Thyroid gland (tissue), 4 donors: ENCODE results near the gene CLDN25. TPM values are rescaled to one million over a fixed set of nuclear protein-coding genes. Genes with fewer than 3 reads are reported as not detected.
"Not testable (repeated sequence)": the region's sequence is repeated elsewhere in the genome, so short reads cannot be mapped to it uniquely, and the experiment has no call there.

ENCODE experiments used
- DNase-seq, 2 donors: peaks; one replicate each; pipeline ENCODE4 v3.0.0-alpha.2; 2019
- H3K27ac ChIP-seq, 3 donors: fragments of 200-600 bp; sonication (generic); 1 replicate in 2 of 3; 2 replicates in 1 of 3; pipeline ENCODE4 v1.5.1; 2016 to 2019; ENCODE audit warnings: mild to moderate bottlenecking in 1 of 3, moderate library complexity in 1 of 3
- H3K27me3 ChIP-seq: fragments of 200-600 bp; sonication (generic); one replicate; pipeline ENCODE4 v1.5.1; 2019
- H3K36me3 ChIP-seq, 2 donors: fragments of 200-600 bp; sonication (generic); one replicate each; pipeline ENCODE4 v1.5.1; 2016 to 2019
- H3K4me1 ChIP-seq, 2 donors: fragments of 200-600 bp; sonication (generic); one replicate each; pipeline ENCODE4 v1.5.1; 2017 to 2019
- H3K4me3 ChIP-seq, 3 donors: fragments of 200-600 bp; sonication (generic); replicated peaks in 1 of 3; 1 replicate in 2 of 3; 2 replicates in 1 of 3; pipeline ENCODE4 v1.5.1; 2016; ENCODE audit warnings: mild to moderate bottlenecking in 1 of 3
- H3K9me3 ChIP-seq: fragments of 200-600 bp; sonication (generic); one replicate; pipeline ENCODE4 v1.5.1; 2017
- CTCF ChIP-seq, 6 experiments: fragments of 200-600 bp in 3 of 6; fragments of 450-650 bp in 3 of 6; sonication (generic) in 3 of 6; IDR thresholded peaks; one replicate each; pipeline ENCODE4 v1.5.1; 2016 to 2019; ENCODE audit warnings: antibody characterized with exemption in 6 of 6, mild to moderate bottlenecking in 2 of 6, inconsistent platforms in 1 of 6, moderate library complexity in 1 of 6
- POLR2A ChIP-seq, 2 donors: fragments of 450-650 bp; IDR thresholded peaks; one replicate each; pipeline ENCODE4 v1.6.1; 2017; ENCODE audit warnings: antibody characterized with exemption in 2 of 2, mild to moderate bottlenecking in 2 of 2, moderate library complexity in 1 of 2
- WGBS, 2 donors: methylation state at CpG; one replicate each; pipeline ENCODE4 v1.1.5; 2017; 5-methylcytosine and 5-hydroxymethylcytosine counted together
- intact Hi-C: fragments of 100-400 bp; cut with DNase I; formaldehyde crosslinking; loops from one replicate; pipeline ENCODE4 v1.15.1; 2023
- total RNA-seq, 4 donors: library from RNA; depleted of rRNA; stranded (reverse); fragments of >200 nt; gene quantifications; one replicate each; pipeline ENCODE4 v1.2.3, GENCODE V29; 2016

Gene CLDN25
- total RNA-seq, 4 donors from 2014 or later = not detected

- Histone ChIP-seq H3K27ac (no peak overlapping the region), H3K36me3 (peaks cover 15 to 28% of the 10 kb centered on the region in 2 donors), H3K4me3 (no peak overlapping the region), H3K9me3 (no peaks in the 10 kb centered on the region), H3K4me1 (no peaks in the 10 kb centered on the region), H3K27me3 (no peaks in the 10 kb centered on the region)
- TF ChIP-seq POLR2A (IDR thresholded peaks at IDR 0.05) (no peak), CTCF (IDR thresholded peaks at IDR 0.05) (no peak)
- WGBS, 2 donors = 94 to 97% methylated on average over 3 of the region's 3 CpGs
- no peak for DNase-seq
- intact Hi-C loops = no loop called here
Observed at GRCh38 chr11:113760241-113760640, 19.4 kb upstream of the CLDN25 start.

- H3K9me3 ChIP-seq, H3K27ac ChIP-seq, H3K4me3 ChIP-seq, intact Hi-C loops, H3K27me3 ChIP-seq, H3K4me1 ChIP-seq, DNase-seq: not testable (repeated sequence)
- 98 to 100% methylated on average over 2 of the region's 2 CpGs for WGBS, 2 donors
- peaks cover 12 to 19% of the 10 kb centered on the region in 2 donors for H3K36me3 ChIP-seq
Observed at GRCh38 chr11:113763040-113763439, 16.6 kb upstream of the CLDN25 start.

- Histone ChIP-seq H3K27me3 (no peaks in the 10 kb centered on the region), H3K36me3 (peaks cover 1 to 8% of the 10 kb centered on the region in 2 donors), H3K9me3 (no peaks in the 10 kb centered on the region), H3K4me1 (no peaks in the 10 kb centered on the region), H3K27ac (no peak overlapping the region), H3K4me3 (no peak overlapping the region)
- no peak for TF ChIP-seq POLR2A (IDR thresholded peaks at IDR 0.05)
- no peak for TF ChIP-seq CTCF (IDR thresholded peaks at IDR 0.05)
- WGBS, 2 donors = 93 to 95% methylated on average over 2 of the region's 2 CpGs
- no peak for DNase-seq
- intact Hi-C loops = no loop called here
Observed at GRCh38 chr11:113764527-113765219, 14.9 kb upstream of the CLDN25 start.

- Histone ChIP-seq H3K4me3 (no peak overlapping the region), H3K9me3 (no peaks in the 10 kb centered on the region)
- WGBS, 2 donors = 77 to 94% methylated on average over 3 of the region's 3 CpGs
Observed at GRCh38 chr11:113771964-113772363, 7.6 kb upstream of the CLDN25 start.

GRCh38 chr11:113773092-113773415 lies 6.5 kb upstream of the CLDN25 start:
- H3K36me3 ChIP-seq = no peaks in the 10 kb centered on the region
- H3K4me1 ChIP-seq = peaks cover 0 to 9% of the 10 kb centered on the region in 2 donors
- intact Hi-C loops = no loop called here
- peak overlapping the region; percentile 62 to 90 (median 68) for H3K4me3 ChIP-seq
- H3K27ac ChIP-seq = peak overlapping the region; percentile 52 to 63 (median 62)
- H3K27me3 ChIP-seq = no peaks in the 10 kb centered on the region
- 1 to 3% methylated on average over 10 of the region's 10 CpGs for WGBS, 2 donors
- H3K9me3 ChIP-seq = no peaks in the 10 kb centered on the region
- DNase-seq = peak in 1 of 2 donors; percentile 18
- TF ChIP-seq CTCF (IDR thresholded peaks at IDR 0.05) (no peak), POLR2A (IDR thresholded peaks at IDR 0.05) (no peak)

More at GRCh38 chr11:113771964-113772363, 7.6 kb upstream of the CLDN25 start:
- H3K27me3 ChIP-seq = no peaks in the 10 kb centered on the region
- no peak for DNase-seq
- peaks cover 0 to 4% of the 10 kb centered on the region in 2 donors for H3K36me3 ChIP-seq
- intact Hi-C loops = no loop called here
- TF ChIP-seq CTCF (IDR thresholded peaks at IDR 0.05) (no peak), POLR2A (IDR thresholded peaks at IDR 0.05) (no peak)
- H3K4me1 ChIP-seq = peaks cover 0 to 9% of the 10 kb centered on the region in 2 donors
- H3K27ac ChIP-seq = no peak overlapping the region
